ENCODE data around the gene HTATIP2. TPM values are rescaled to one million over a fixed set of nuclear protein-coding genes. Genes with fewer than 3 reads are reported as not detected.

Gene HTATIP2
- total and polyA plus RNA-seq, 9 of the 15 experiments (the other 6 are each of a cell fraction or from before 2014, with no cell fraction given) = 48.3 to 90.9 (median 64.4) TPM

DNA sequence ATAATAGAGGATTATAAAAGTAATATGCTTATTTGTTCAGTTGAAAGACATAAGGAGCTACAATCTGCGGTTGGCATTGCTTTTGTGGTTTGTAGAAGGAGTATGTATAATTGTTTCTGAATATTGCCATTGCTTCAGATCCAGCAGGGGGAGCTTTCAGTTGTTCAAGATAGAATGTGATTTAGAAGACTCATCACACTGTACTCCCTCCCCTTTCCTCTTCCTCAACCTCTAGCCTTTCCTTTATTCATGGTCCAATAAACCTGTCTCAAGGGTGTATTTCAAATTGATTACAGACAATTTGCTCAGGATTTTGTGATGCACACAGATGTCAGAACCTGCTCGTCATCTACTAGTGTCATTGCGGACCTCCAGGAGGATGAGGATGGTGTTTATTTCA lies 33.8 kb downstream of the HTATIP2 start (continued):
- TF ChIP-seq, protein P1, sequence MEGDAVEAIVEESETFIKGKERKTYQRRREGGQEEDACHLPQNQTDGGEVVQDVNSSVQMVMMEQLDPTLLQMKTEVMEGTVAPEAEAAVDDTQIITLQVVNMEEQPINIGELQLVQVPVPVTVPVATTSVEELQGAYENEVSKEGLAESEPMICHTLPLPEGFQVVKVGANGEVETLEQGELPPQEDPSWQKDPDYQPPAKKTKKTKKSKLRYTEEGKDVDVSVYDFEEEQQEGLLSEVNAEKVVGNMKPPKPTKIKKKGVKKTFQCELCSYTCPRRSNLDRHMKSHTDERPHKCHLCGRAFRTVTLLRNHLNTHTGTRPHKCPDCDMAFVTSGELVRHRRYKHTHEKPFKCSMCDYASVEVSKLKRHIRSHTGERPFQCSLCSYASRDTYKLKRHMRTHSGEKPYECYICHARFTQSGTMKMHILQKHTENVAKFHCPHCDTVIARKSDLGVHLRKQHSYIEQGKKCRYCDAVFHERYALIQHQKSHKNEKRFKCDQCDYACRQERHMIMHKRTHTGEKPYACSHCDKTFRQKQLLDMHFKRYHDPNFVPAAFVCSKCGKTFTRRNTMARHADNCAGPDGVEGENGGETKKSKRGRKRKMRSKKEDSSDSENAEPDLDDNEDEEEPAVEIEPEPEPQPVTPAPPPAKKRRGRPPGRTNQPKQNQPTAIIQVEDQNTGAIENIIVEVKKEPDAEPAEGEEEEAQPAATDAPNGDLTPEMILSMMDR (IDR thresholded peaks at IDR 0.05 in 2 of 3, conservative IDR thresholded peaks at IDR 0.05 in 1 of 3; ENCODE audit: insufficient read depth in 2 of 3, low read depth in 1 of 3, low read length in 3 of 3) = peak; percentile 25 to 63 (median 55); a peak in 4 of 6 replicates
- TF ChIP-seq RB1 (IDR thresholded peaks at IDR 0.05; ENCODE audit: low read depth) (no peak), LARP7 (IDR thresholded peaks at IDR 0.05) (no peak), MEIS2 (IDR thresholded peaks at IDR 0.05; ENCODE audit: partially characterized antibody) (no peak), TCF7 (IDR thresholded peaks at IDR 0.05; ENCODE audit: borderline replicate concordance) (no peak)
- TF ChIP-seq, protein P2, sequence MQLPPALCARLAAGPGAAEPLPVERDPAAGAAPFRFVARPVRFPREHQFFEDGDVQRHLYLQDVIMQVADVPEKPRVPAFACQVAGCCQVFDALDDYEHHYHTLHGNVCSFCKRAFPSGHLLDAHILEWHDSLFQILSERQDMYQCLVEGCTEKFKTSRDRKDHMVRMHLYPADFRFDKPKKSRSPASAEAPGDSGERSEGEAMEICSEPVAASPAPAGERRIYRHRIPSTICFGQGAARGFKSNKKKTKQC (CRISPR knock-in tag; IDR thresholded peaks at IDR 0.05) = no peak
- TF ChIP-seq, protein P3, sequence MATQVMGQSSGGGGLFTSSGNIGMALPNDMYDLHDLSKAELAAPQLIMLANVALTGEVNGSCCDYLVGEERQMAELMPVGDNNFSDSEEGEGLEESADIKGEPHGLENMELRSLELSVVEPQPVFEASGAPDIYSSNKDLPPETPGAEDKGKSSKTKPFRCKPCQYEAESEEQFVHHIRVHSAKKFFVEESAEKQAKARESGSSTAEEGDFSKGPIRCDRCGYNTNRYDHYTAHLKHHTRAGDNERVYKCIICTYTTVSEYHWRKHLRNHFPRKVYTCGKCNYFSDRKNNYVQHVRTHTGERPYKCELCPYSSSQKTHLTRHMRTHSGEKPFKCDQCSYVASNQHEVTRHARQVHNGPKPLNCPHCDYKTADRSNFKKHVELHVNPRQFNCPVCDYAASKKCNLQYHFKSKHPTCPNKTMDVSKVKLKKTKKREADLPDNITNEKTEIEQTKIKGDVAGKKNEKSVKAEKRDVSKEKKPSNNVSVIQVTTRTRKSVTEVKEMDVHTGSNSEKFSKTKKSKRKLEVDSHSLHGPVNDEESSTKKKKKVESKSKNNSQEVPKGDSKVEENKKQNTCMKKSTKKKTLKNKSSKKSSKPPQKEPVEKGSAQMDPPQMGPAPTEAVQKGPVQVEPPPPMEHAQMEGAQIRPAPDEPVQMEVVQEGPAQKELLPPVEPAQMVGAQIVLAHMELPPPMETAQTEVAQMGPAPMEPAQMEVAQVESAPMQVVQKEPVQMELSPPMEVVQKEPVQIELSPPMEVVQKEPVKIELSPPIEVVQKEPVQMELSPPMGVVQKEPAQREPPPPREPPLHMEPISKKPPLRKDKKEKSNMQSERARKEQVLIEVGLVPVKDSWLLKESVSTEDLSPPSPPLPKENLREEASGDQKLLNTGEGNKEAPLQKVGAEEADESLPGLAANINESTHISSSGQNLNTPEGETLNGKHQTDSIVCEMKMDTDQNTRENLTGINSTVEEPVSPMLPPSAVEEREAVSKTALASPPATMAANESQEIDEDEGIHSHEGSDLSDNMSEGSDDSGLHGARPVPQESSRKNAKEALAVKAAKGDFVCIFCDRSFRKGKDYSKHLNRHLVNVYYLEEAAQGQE (IDR thresholded peaks at IDR 0.05; ENCODE audit: borderline replicate concordance) = peak; percentile 15; the same call in 1 of the 2 replicates
- TF ChIP-seq, protein P3 (CRISPR knock-in tag; IDR thresholded peaks at IDR 0.05; ENCODE audit: low read depth) = no peak
- TF ChIP-seq, protein P4, sequence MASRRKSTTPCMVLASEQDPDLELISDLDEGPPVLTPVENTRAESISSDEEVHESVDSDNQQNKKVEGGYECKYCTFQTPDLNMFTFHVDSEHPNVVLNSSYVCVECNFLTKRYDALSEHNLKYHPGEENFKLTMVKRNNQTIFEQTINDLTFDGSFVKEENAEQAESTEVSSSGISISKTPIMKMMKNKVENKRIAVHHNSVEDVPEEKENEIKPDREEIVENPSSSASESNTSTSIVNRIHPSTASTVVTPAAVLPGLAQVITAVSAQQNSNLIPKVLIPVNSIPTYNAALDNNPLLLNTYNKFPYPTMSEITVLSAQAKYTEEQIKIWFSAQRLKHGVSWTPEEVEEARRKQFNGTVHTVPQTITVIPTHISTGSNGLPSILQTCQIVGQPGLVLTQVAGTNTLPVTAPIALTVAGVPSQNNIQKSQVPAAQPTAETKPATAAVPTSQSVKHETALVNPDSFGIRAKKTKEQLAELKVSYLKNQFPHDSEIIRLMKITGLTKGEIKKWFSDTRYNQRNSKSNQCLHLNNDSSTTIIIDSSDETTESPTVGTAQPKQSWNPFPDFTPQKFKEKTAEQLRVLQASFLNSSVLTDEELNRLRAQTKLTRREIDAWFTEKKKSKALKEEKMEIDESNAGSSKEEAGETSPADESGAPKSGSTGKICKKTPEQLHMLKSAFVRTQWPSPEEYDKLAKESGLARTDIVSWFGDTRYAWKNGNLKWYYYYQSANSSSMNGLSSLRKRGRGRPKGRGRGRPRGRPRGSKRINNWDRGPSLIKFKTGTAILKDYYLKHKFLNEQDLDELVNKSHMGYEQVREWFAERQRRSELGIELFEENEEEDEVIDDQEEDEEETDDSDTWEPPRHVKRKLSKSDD (conservative IDR thresholded peaks at IDR 0.05; ENCODE audit: low read length) = no peak
- TF ChIP-seq, protein P5, sequence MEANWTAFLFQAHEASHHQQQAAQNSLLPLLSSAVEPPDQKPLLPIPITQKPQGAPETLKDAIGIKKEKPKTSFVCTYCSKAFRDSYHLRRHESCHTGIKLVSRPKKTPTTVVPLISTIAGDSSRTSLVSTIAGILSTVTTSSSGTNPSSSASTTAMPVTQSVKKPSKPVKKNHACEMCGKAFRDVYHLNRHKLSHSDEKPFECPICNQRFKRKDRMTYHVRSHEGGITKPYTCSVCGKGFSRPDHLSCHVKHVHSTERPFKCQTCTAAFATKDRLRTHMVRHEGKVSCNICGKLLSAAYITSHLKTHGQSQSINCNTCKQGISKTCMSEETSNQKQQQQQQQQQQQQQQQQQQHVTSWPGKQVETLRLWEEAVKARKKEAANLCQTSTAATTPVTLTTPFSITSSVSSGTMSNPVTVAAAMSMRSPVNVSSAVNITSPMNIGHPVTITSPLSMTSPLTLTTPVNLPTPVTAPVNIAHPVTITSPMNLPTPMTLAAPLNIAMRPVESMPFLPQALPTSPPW (CRISPR knock-in tag; IDR thresholded peaks at IDR 0.05) = peak; percentile 28; the same call in 1 of the 2 replicates

Measured in K562 (cell line).